B cell (primary cell): ENCODE measurements around the gene DTX3. TPM values are rescaled to one million over a fixed set of nuclear protein-coding genes. Genes with fewer than 3 reads are reported as not detected.

Experiments used
- ATAC-seq: fragments of 200-7000 bp; cut with Tn5 transposase; one replicate; pipeline ENCODE4 v1.10.0; 2021; ENCODE audit warnings: low read depth, mild to moderate bottlenecking, moderate number of reproducible peaks, moderate library complexity
- CTCF ChIA-PET: fragments of 350-600 bp; sonication (Branson Sonifier 250); formaldehyde crosslinking; loops from one replicate; lab custom pipeline; 2021; ENCODE audit warnings: antibody characterized with exemption, inconsistent platforms; lab: Charles Lee
- POLR2A ChIA-PET: fragments of 350-600 bp; sonication (Branson Sonifier 250); formaldehyde crosslinking; loops from one replicate; lab custom pipeline; 2021; ENCODE audit warnings: antibody characterized with exemption; lab: Charles Lee
- DNase-seq: peaks from one replicate; pipeline ENCODE4 v3.0.0; 2013
- H2AFZ ChIP-seq: 2 replicates; pipeline ENCODE4 v1.6.1; 2012; ENCODE audit warnings: mild to moderate bottlenecking, low read depth, low read length; ENCODE audit not compliant: insufficient read depth, poor library complexity, severe bottlenecking
- H3K27ac ChIP-seq, 2 donors: 1 replicate in 1 of 2; 2 replicates in 1 of 2; pipeline ENCODE4 v1.5.1; 2012 to 2013; ENCODE audit warnings: low read length in 2 of 2, mild to moderate bottlenecking in 2 of 2, moderate library complexity in 1 of 2
- H3K27me3 ChIP-seq, 4 experiments: fragments of 200-600 bp in 1 of 4; sonication (generic) in 1 of 4; replicated peaks in 1 of 4; 1 replicate in 2 of 4; 2 replicates in 2 of 4; pipeline versions ENCODE4 v1.6.1 to v1.7.0; 2013 to 2016; ENCODE audit warnings: low read length in 3 of 4, mild to moderate bottlenecking in 2 of 4, mixed read lengths in 1 of 4, moderate library complexity in 1 of 4; ENCODE audit not compliant: insufficient read depth in 4 of 4, control insufficient read depth in 3 of 4; ENCODE audit errors: control extremely low read depth in 1 of 4
- H3K36me3 ChIP-seq, 2 experiments: replicated peaks in 1 of 2; 1 replicate in 1 of 2; 2 replicates in 1 of 2; pipeline versions ENCODE4 v1.6.1 to v1.7.1; 2013; ENCODE audit warnings: low read length in 1 of 2; ENCODE audit not compliant: insufficient read depth in 2 of 2, control insufficient read depth in 1 of 2; ENCODE audit errors: control extremely low read depth in 1 of 2, extremely low read depth in 1 of 2
- H3K4me1 ChIP-seq, 2 donors: fragments of 200-600 bp in 1 of 2; sonication (generic) in 1 of 2; 1 replicate in 1 of 2; 2 replicates in 1 of 2; pipeline versions ENCODE4 v1.5.1 to v1.6.1; 2013 to 2017; ENCODE audit warnings: low read length in 2 of 2; ENCODE audit not compliant: control insufficient read depth in 2 of 2, insufficient read depth in 2 of 2
- H3K4me2 ChIP-seq: replicated peaks from 2 replicates; pipeline ENCODE3; 2012; ENCODE audit warnings: mild to moderate bottlenecking, low read depth, low read length; ENCODE audit not compliant: poor library complexity, severe bottlenecking
- H3K4me3 ChIP-seq, 5 experiments: fragments of 200-600 bp in 1 of 5; sonication (generic) in 1 of 5; 1 replicate in 3 of 5; 2 replicates in 2 of 5; pipeline versions ENCODE4 v1.5.1 to v1.7.0; 2011 to 2016; ENCODE audit warnings: low read length in 4 of 5, mild to moderate bottlenecking in 4 of 5, low read depth in 2 of 5, control low read depth in 1 of 5, moderate library complexity in 1 of 5; ENCODE audit not compliant: insufficient read depth in 1 of 5; ENCODE audit errors: control extremely low read depth in 1 of 5, extremely low read depth in 1 of 5
- H3K79me2 ChIP-seq: fragments of 200-600 bp; sonication (generic); one replicate; pipeline ENCODE4 v1.6.0; 2016; ENCODE audit warnings: low read length; ENCODE audit not compliant: control insufficient read depth, insufficient read depth
- H3K9ac ChIP-seq: fragments of 200-600 bp; sonication (generic); 2 replicates; pipeline ENCODE4 v1.6.1; 2017; ENCODE audit warnings: mild to moderate bottlenecking, low read length, moderate library complexity
- H3K9me3 ChIP-seq, 3 donors: one replicate each; pipeline versions ENCODE4 v1.6.1 to v1.7.1; 2013; ENCODE audit warnings: low read length in 2 of 3; ENCODE audit not compliant: control insufficient read depth in 2 of 3, insufficient read depth in 1 of 3; ENCODE audit errors: control extremely low read depth in 1 of 3
- H4K20me1 ChIP-seq: 2 replicates; pipeline ENCODE4 v1.6.0; 2012; ENCODE audit warnings: mild to moderate bottlenecking, low read length; ENCODE audit not compliant: insufficient read depth, control insufficient read depth, poor library complexity, severe bottlenecking
- H3K27ac Mint-ChIP-seq: one replicate; pipeline ENCODE4 v1.8.0; 2021; ENCODE audit warnings: mixed read lengths
- H3K27me3 Mint-ChIP-seq: one replicate; pipeline ENCODE4 v1.8.0; 2021; ENCODE audit warnings: mixed read lengths
- H3K4me1 Mint-ChIP-seq: one replicate; pipeline ENCODE4 v1.8.0; 2021; ENCODE audit warnings: mixed read lengths
- H3K4me3 Mint-ChIP-seq: one replicate; pipeline ENCODE4 v1.8.0; 2021; ENCODE audit warnings: mixed read lengths
- H3K9me3 Mint-ChIP-seq: one replicate; pipeline ENCODE4 v1.8.0; 2022; ENCODE audit warnings: mixed read lengths; ENCODE audit not compliant: insufficient read depth
- EZH2 ChIP-seq: IDR thresholded peaks from 2 replicates; pipeline ENCODE4 v1.6.1; 2012; ENCODE audit warnings: borderline replicate concordance, low read depth, mild to moderate bottlenecking, moderate library complexity, low read length; ENCODE audit not compliant: insufficient read depth, poor library complexity, severe bottlenecking
- WGBS: methylation state at CpG from one replicate; pipeline ENCODE4 v1.1.5; 2013; ENCODE audit warnings: missing lambda C conversion rate; ENCODE audit not compliant: insufficient coverage; 5-methylcytosine and 5-hydroxymethylcytosine counted together
- intact Hi-C: fragments of 100-400 bp; cut with micrococcal nuclease; formaldehyde crosslinking; loops from one replicate; pipeline ENCODE4 v1.10.0; 2022
- polyA minus RNA-seq: library from RNA; depleted of rRNA, polyadenylated mRNA; stranded (reverse); fragments of >200 nt; gene quantifications from 2 replicates; pipeline ENCODE4 v1.2.3, GENCODE V29; 2012
- polyA plus RNA-seq: library from polyadenylated mRNA; depleted of rRNA; stranded (reverse); fragments of >200 nt; gene quantifications from 2 replicates; pipeline ENCODE4 v1.2.3, GENCODE V29; 2012
- total RNA-seq, 2 donors: library from RNA; stranded (reverse); fragments of 120-200 nt in 1 of 2; gene quantifications; 1 replicate in 1 of 2; 2 replicates in 1 of 2; pipeline versions ENCODE4 v1.2.3 to v1.2.4, GENCODE V29; 2013 to 2022
- TF ChIP-seq, protein P1 (sequence below): fragments of 200-600 bp; IDR thresholded peaks from one replicate; pipeline ENCODE4 v1.8.0; 2022; ENCODE audit warnings: antibody characterized with exemption, mild to moderate bottlenecking

The DTX3 gene, protein sequence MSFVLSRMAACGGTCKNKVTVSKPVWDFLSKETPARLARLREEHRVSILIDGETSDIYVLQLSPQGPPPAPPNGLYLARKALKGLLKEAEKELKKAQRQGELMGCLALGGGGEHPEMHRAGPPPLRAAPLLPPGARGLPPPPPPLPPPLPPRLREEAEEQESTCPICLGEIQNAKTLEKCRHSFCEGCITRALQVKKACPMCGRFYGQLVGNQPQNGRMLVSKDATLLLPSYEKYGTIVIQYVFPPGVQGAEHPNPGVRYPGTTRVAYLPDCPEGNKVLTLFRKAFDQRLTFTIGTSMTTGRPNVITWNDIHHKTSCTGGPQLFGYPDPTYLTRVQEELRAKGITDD
- total RNA-seq (3.5 and 4.0 TPM in 2 replicates), polyA plus RNA-seq (7.3 and 9.0 TPM in 2 replicates), polyA minus RNA-seq (3.9 and 4.7 TPM in 2 replicates)
- 3.0 TPM for total RNA-seq (2013)

DNA sequence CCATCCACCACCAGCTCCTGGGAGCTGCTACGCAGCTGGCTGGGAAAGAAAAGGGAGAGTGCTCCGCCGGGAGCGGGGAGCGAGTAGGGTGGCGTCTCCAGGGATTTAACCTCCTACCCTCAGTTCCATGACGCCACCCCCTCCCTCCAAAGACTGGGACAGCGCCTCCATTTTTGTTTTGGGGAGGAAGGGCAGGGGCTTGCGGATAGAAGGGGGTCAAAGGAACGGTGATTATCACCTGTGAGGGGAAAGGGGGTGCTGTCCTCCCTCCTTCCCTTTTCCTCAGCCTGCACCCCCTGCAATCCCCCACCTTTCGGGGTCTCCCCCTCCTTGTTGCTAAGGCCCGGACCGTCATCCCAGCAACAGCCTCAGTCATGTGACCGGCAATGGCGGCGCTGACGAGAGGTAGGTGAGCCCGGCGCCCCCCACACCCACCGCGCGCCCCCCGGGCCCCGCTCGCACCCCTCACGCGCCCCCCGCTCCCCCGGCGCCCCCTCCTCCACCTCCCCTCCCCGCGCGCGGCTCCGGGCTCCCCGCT is at the start of gene DTX3:
Gene DTX3 (plus strand): TSS at position 371 of the 538 bp plus-strand sequence. CDS start 1,694 bp downstream, outside the sequence.
- H3K9me3 Mint-ChIP-seq = no peaks in the 10 kb centered on the region
- peak within 1 kb of the TSS; percentile 79 for H2AFZ ChIP-seq
- H3K79me2 ChIP-seq = no peaks in the 10 kb centered on the region
- DNase-seq = peak; percentile 41
- H3K4me2 ChIP-seq = peak within 1 kb of the TSS; percentile 88
- TF ChIP-seq, protein P1, sequence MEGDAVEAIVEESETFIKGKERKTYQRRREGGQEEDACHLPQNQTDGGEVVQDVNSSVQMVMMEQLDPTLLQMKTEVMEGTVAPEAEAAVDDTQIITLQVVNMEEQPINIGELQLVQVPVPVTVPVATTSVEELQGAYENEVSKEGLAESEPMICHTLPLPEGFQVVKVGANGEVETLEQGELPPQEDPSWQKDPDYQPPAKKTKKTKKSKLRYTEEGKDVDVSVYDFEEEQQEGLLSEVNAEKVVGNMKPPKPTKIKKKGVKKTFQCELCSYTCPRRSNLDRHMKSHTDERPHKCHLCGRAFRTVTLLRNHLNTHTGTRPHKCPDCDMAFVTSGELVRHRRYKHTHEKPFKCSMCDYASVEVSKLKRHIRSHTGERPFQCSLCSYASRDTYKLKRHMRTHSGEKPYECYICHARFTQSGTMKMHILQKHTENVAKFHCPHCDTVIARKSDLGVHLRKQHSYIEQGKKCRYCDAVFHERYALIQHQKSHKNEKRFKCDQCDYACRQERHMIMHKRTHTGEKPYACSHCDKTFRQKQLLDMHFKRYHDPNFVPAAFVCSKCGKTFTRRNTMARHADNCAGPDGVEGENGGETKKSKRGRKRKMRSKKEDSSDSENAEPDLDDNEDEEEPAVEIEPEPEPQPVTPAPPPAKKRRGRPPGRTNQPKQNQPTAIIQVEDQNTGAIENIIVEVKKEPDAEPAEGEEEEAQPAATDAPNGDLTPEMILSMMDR = no peak
- no peak for TF ChIP-seq EZH2
- H3K4me3 Mint-ChIP-seq = peak within 1 kb of the TSS; percentile 82
- H3K4me1 Mint-ChIP-seq = peaks cover 19% of the 10 kb centered on the region
- peaks cover 0 to 39% (median 14%) of the 10 kb centered on the region in 4 experiments for H3K27me3 ChIP-seq
- ChIA-PET CTCF (interaction anchor here (0.8 kb wide), 1 partner anchor 16 kb away, joined by 3 read pairs; no protein-coding TSS in a partner anchor), POLR2A (interaction anchor here (0.6 kb wide), 1 partner anchor 90 kb away, joined by 3 read pairs; no protein-coding TSS in a partner anchor)
- H3K9ac ChIP-seq = peak within 1 kb of the TSS; percentile 65
- H3K27me3 Mint-ChIP-seq = peaks cover 30% of the 10 kb centered on the region
- 2% methylated on average over 11 of the region's 36 CpGs for WGBS
- peaks cover 5 to 23% of the 10 kb centered on the region in 2 experiments for H3K36me3 ChIP-seq
- peak within 1 kb of the TSS in 4 of 5 experiments; percentile 38 to 62 (median 52) for H3K4me3 ChIP-seq
- ATAC-seq = peak; percentile 19
- peaks cover 11% of the 10 kb centered on the region in 2 donors for H3K4me1 ChIP-seq
- intact Hi-C loops = no loop called here
- H3K27ac ChIP-seq = no peak within 1 kb of the TSS
- peaks cover 0 to 11% (median 0%) of the 10 kb centered on the region in 3 donors for H3K9me3 ChIP-seq
- peak within 1 kb of the TSS; percentile 59 for H3K27ac Mint-ChIP-seq
- no peaks in the 10 kb centered on the region for H4K20me1 ChIP-seq
